GM18519 (cell line): Measurements from ENCODE around the gene FAM229A.

Experiments
- ATAC-seq: cut with Tn5 transposase; IDR thresholded peaks from one replicate; pipeline ENCODE4 v1.9.1; 2021; ENCODE audit warnings: mild to moderate bottlenecking, moderate library complexity; ENCODE audit not compliant: unreplicated experiment, low FRiP score

Gene FAM229A

DNA sequence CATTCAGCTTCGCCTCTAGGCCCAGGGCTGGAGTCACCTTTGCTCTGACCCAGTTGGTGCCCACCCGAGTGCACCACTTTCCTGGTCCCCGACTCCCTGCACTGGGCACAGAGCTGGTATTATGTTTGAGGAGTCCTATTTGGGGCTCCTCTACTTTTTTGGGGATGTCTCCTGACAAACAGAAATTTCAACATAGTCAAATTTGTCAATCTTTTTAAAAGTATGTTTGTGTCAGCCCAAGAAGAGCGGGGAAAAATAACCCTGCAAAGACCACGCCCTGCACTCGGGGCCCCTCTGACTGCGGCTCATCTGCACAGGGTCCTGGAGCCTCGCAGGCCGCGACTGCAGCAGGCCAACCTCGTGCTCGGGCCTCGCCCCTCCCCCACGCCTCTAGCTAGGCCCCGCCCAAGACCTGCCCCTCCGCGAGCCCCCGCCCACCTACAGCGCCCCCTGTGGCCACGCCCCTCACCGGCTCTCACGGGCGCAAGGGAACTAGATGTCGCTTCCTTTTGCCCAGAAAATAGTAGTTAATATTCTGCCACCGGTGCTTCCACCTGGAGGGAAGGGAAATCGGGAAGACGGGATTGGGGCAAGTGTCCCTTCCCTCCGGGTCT lies 11.4 kb downstream of the FAM229A start:
- ATAC-seq = peak; percentile 10

GRCh38 chr1:32349211-32349708 lies 13.0 kb downstream of the FAM229A start:
- no peak for ATAC-seq

DNA sequence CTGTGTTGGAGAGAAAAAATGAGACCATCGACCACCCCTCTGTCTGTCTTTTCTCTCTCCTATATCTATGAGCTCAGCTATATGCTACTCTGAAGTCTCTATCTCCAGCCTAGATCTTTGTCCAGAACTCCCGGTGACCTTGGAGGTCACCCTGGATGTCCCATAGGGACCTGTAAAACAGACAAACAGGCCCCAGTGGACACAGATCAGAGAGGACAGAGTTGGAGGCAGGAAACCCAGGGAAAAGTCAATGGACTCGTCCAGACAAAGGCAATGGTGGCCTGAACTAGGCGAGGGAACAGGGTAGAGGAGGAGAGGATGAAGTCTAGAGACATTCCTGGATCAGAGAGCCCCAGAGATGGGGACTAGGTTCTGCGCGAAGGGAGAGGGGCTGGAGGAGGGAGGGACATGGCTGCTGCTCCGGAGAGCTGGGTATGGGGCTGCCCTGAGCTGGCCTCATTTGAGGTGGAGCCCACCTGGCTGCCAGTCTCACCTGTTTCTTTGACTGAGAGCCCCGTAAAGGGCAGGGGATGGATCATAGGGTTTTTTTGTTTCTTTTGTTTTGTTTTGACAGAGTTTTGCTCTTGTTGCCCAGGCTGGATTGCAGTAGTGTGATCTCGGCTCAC lies 15.6 kb downstream of the FAM229A start:
- no peak for ATAC-seq

GRCh38 chr1:32345289-32345827 lies 16.9 kb downstream of the FAM229A start:
- ATAC-seq = no peak

- no peak for ATAC-seq
These were observed 19.6 kb downstream of the FAM229A start for GRCh38 chr1:32342704-32343103.

DNA sequence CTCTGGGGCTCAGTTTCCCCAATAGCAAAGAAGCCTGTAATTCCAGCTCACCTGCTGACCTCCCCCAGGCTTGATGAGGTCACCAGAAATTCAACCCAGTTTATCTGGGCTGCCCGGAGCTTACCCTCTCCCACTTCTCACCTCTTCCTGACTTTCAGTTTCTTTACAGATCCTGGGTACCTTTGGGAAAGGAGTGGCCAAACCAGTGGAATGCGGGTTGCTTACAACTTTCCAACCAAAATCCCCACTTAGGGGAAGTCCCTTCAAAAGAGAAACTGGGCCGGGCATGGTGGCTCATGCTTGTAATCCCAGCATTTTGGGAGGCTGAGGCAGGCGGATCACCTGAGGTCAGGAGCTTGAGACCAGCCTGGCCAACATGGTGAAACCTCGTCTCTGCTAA lies 20.3 kb downstream of the FAM229A start:
- ATAC-seq = no peak

- no peak for ATAC-seq
These were observed 21.0 kb downstream of the FAM229A start for GRCh38 chr1:32341186-32341757.

DNA sequence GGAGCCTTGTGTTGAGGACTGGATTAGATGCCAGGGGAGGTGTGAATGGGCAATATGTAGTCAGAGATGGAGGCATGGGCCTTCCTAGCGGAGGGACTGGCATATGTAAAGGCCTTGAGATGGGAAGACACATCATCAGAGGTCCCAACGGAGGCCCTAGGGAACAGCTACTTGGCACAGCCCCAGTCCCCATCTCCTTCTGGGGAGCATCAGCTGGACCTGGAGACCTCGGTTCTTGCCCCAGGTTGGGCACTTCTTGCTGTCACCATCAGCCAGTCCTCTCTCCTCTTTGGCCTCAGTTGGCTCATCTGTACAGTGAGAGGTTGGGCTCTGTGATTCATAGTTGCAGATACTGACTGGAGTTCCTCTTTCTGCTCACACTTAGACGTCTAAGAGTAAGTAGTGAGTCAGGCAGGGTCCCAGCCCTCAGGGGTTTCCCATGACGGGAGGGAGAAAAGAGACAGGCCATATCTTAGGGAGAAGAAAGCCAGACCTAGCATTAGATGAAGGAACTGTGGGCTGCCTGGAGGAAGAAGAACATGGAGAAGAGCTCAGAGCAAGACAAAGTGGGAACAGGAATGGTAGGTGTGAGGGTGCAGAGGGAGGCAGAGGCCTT lies 22.8 kb downstream of the FAM229A start:
- no peak for ATAC-seq

DNA sequence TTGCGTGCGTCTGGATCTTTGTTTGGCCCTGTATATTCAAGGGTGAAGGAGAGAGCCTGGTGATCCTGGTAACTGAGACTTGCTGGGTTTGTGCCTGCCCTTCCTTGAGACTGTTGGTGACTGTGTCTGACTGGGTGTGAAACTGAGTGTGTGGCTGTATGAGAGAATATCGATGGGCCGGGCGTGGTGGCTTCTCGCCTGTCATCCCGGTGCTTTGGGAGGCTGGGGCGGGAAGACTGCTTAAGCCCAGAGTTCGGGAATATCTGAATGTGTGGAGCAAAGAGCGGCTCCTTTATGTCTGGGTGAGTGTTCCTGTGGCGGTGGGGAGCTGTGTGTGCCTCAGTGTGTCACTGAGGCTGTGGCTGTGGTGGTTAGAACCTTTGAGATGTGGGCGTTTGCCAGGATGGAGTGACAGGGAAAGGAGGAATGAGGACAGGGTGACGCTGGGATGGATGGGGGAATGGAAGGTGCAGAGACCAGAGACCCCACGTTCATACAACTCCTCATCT lies 23.6 kb downstream of the FAM229A start:
- no peak for ATAC-seq

GRCh38 chr1:32337855-32338636 lies 24.2 kb downstream of the FAM229A start:
- ATAC-seq = no peak

- no peak for ATAC-seq
These were observed 25.2 kb downstream of the FAM229A start for GRCh38 chr1:32336963-32337675.

- ATAC-seq = no peak
These were observed 25.7 kb downstream of the FAM229A start for GRCh38 chr1:32336591-32336932.

GRCh38 chr1:32335790-32336590 lies 26.3 kb downstream of the FAM229A start, which contains the start of gene MARCKSL1:
Gene MARCKSL1, minus strand, starts transcription at chr1:32336233. Its CDS starts 200 bp downstream, at chr1:32336033.
- peak; percentile 27 for ATAC-seq

DNA sequence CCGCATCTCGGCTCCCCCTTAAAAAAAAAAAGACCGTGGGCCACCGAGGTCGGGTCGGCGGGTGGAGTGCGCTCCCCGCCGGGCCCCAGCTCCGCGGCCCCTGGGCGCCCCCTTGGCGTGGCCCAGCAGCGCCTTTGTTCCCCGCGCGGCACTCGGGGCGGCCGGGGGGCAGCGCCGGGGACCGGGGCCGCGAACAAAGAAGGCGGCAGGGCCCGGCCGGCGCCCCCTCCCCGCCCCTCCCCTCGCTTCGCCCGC lies 26.8 kb downstream of the FAM229A start:
- ATAC-seq = no peak

DNA sequence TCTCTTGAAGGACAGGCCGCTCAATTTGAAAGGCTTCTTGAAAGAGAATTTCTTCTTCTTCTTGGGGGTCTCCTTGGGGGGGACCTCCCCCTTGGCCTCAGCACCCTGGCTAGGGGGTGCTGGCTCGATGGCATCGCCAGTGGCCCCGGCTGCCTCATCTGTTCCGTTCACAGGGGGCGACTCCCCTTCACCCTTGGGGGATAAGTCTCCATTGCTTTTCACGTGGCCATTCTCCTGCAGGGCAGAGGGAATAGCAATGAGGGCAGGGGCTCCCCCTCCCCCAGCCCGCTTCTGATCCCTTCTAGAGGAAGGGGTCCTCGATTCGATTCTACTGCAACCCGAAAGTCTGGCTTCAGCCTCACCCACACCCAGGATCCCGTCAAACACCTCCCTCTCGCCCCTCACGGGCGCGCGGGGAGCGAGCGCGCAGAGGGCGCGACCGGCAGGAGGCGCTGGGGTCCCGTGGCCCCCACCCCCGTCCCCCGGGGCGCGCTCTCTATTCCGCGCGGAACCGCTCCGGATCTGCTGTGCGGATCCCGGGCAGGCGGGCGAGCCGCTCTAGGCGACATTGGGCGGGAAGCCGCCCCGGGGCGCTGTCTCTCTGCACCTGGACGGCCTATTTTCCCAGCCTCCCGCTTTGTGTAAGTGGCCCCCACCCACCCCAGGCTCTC lies 27.3 kb downstream of the FAM229A start:
- no peak for ATAC-seq

DNA sequence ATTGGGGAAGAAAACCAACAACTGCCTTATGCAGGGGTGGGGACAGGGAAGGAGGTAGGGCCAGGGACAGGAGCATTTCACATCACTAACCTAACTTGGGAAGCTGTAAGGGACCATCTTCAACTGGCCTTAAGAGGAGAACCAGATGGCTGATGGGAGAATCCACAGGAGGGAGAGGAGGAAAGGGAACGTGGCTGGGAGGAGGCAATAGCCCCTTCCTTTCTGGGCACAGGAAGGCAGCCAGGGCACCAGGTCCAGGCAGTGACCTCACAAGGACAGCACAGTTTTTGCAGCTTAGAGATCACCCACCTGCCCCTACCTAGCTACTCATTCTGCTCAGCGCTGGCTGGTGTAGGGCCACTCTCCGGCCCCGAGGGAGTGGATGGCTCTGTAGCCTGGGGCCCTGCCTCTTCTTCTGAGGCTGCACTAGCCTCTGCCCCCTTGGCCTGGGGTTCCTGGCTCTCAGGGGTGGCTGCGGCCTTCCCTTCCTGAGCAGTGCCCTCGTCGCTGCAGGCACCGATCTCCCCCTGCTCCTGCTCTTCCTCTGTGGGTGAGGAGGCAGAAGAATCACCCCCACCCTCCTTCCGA lies 27.9 kb downstream of the FAM229A start:
- no peak for ATAC-seq

GRCh38 chr1:32333251-32333963 lies 28.9 kb downstream of the FAM229A start:
- no peak for ATAC-seq
